Amniotic stem cell (primary cell): Measurements from ENCODE around the gene SBF2.

Source experiments
- DNase-seq: peaks from one replicate; lab custom pipeline; 2025; lab: John Stamatoyannopoulos, UW

Gene SBF2

GRCh38 chr11:9806946-9807687, 486.9 kb downstream of the SBF2 start:
- DNase-seq: no peak

GRCh38 chr11:9804419-9804902, 489.6 kb downstream of the SBF2 start:
- no peak for DNase-seq

GRCh38 chr11:9803685-9804418, 490.2 kb downstream of the SBF2 start:
- DNase-seq: no peak

GRCh38 chr11:9802291-9802861, 491.6 kb downstream of the SBF2 start:
- DNase-seq: peak; percentile 48

DNA sequence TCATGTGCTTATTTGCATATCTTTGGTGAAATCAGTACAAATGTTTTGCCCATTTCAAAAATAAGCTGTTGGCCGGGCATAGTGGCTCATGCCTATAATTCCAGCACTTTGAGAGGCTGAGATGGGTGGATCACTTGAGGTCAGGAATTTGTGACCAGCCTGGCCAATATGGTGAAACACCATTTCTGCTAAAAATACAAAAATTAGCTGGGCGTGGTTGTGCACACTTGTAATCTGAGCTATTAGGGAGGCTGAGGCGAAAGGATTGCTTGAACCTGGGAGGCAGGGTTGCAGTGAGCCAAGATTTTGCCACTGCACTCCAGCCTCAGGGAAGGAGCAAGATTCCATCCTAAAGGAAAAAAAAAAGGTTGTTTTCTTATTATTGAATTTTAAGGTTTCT, 494.1 kb downstream of the SBF2 start:
- DNase-seq: no peak

DNA sequence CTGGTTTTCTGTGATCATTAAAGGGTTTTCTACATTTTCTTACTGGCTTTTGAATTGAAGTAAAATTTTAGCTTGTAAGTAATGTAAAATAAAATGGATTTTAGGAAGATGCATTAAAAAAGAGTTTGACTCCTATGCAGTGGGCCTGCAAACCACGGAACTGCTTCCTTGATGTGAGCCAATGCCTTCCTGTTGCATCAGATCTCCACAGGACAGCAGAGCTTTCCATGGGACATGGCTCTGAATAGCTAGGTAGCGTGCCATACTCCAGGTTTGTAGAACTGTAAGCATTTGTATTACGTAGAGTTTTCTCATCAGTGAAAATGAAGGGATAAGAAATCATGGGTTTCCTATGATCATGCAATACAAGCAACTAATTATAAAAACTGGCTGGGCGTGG, 496.7 kb downstream of the SBF2 start:
- no peak for DNase-seq

GRCh38 chr11:9796854-9797253, 497.2 kb downstream of the SBF2 start:
- DNase-seq: no peak

DNA sequence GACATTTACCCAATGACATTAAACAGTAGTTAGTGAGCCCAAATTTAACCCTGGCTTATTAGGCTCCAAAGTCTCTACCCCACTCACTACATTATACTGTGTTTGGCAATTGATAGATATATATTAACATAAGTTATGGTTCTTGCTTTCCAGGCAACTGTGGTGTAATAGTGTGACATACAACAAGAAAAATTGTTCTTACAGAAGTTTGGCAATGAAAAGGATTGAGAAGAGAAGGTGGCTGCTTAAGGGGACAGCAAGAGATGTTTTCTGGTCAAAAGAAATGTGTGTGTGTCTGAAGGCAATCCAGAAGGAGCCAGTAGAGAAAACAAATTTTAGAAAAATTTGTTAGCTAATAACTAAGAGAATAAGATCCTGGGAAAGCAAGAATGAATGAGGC, 497.8 kb downstream of the SBF2 start:
- DNase-seq: no peak

- DNase-seq: no peak
Observed at GRCh38 chr11:9790703-9791102, 503.3 kb downstream of the SBF2 start.

DNA sequence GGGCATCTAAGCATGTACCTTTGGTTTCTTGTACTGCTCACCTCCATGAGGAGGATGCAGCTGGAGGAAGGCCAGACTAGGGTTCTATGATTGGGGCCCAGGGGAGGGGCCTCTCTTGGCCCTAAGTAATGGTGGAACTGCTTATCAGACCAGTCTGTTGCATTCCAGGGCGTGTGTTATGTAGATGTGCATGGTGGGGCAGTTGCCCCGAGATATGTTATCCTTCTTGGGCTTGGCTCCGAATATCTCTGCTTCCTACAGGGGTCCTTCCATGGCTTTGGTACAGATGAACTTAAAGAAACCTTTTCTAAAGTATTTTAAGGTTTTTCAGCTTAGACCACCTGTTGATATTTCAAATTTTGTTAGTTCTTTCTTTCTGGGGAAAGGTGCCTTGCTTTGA, 504.1 kb downstream of the SBF2 start:
- DNase-seq: no peak

- peak; percentile 69 for DNase-seq
Observed at GRCh38 chr11:9787981-9788521, 506.0 kb downstream of the SBF2 start.

- no peak for DNase-seq
Observed at GRCh38 chr11:9787260-9787659, 506.8 kb downstream of the SBF2 start.

GRCh38 chr11:9784602-9785315, 509.3 kb downstream of the SBF2 start:
- no peak for DNase-seq

GRCh38 chr11:9783986-9784385, 510.0 kb downstream of the SBF2 start:
- DNase-seq: no peak

DNA sequence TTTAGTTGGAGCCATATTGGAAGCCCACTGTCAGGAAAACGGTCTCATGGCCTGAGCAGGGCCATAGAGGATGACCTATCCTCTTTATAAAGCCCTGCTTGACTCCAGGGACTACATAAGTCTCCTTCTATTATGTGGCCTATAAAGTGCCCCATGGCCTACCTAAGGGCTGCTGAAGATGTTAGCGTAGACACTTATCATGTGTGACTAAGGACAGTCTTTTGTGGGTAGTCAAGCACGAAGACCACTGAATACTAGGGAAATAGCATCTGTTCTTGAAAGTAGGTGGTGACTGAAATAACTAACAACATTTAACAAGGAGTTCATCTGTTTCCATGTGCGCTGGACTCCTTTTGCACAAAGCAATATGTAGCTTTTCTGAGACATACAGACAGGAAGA, 513.1 kb downstream of the SBF2 start:
- no peak for DNase-seq

GRCh38 chr11:9777525-9777924, 516.5 kb downstream of the SBF2 start:
- DNase-seq: no peak

- no peak for DNase-seq
Observed at GRCh38 chr11:9777066-9777465, 517.0 kb downstream of the SBF2 start.

- no peak for DNase-seq
Observed at GRCh38 chr11:9776203-9776602, 517.8 kb downstream of the SBF2 start.

GRCh38 chr11:9775398-9775779, 518.6 kb downstream of the SBF2 start:
- DNase-seq: no peak

GRCh38 chr11:9774591-9775397, 519.2 kb downstream of the SBF2 start:
- DNase-seq: peak; percentile 77

DNA sequence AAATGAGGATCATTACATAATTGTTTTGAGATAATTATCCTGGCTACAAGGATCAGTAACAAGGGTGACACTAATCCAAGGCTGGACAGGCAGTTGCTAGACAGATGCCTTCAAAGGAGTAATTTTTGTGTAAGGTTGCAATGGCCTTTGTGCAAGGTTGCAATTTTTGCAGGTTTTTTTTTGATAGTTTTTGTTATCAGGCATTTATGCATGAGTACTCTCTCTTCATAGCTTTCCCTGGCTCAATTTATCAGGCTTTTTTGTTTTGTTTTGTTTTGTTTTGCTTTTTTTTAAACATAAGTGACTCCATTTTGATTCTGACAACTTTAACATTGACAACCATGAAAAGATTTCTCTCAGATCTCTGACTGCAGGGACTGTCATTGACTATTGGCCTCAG, 519.9 kb downstream of the SBF2 start:
- no peak for DNase-seq
